G401.6 (cell line): ENCODE measurements around the gene SLC39A11.
"Not testable (repeated sequence)": the region's sequence is repeated elsewhere in the genome, so short reads cannot be mapped to it uniquely, and the experiment has no call there.

Experiments
- FAIRE-seq: peaks from 2 replicates; lab custom pipeline; 2012; peaks lifted over from hg19 to GRCh38; lab: Jason Lieb, UNC

SLC39A11 gene

DNA sequence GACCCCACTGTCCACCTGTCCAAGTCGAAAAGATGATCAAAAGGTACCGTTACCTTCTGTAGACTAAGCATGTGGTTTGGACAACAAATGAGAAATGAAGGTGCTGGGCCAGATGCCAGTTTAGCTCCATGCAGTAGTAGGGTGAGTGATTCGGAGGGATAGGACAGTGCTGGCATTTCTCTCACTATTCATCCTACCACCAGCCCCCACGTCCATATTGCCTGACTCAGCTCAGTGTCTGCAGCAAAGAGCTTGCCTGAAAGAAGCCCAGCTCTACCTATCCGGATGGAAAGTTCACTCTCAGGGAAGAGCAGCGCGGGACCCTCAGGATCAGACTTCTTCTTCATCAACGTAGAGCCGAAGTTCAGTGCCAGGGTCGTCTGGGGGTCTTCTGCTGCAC, 145.0 kb downstream of the SLC39A11 start:
- no peak for FAIRE-seq

DNA sequence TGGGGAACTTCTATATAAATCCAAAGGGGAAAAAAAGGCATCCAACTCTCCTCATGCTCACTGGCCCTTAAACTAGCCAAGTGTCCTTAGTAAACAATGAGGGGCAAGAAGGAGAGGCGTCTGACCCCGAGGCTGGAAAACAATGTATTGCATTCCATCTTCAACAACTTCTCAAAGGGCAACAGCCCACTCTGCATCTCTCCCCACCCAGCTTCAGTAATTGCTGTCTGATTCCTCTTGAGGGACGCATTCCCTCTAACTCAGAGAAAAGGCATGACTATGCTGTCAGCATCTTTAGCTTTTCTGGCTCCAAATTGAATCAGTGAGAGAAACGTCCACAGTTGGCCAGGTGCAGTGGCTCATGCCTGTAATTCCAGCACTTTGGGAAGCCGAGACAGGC, 145.8 kb downstream of the SLC39A11 start:
- FAIRE-seq = no peak

DNA sequence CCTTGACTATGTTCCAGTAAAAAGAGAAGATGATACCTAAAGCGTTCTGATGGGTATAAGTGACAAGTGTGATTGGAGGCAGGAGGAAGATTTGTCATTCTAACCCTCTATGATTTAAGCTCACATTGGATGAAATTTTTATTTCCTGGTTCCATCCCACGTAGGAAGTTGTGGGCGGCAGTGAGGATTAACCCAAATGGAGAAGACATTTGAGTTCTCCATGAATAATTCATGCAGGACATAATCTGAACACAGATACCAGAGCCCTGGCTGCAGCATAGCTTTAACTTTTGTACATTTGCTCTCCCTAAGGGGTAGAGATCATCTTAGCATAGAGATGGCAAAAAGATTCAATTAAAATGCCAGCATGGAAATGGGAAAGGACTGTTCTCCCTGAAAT, 146.3 kb downstream of the SLC39A11 start:
- FAIRE-seq = no peak

DNA sequence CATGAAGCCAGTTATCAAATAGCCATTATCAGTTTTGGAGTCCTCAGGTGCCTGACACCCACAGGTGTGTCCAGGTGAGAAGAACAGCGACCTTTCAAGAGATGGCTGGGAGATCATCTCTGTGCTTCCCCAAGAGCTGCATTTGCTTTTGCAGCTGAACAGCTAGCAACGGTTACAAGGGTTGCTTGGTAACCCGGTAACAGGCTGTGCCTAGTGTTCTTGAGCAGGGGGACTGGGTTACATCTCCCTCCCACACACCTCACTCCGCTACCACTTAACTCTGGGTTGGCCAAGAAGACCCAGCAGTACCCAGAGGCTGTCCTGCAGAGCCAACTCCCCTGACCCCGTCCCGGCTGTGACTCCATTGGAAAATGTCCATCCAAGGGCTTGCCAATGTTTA, 147.0 kb downstream of the SLC39A11 start:
- no peak for FAIRE-seq

DNA sequence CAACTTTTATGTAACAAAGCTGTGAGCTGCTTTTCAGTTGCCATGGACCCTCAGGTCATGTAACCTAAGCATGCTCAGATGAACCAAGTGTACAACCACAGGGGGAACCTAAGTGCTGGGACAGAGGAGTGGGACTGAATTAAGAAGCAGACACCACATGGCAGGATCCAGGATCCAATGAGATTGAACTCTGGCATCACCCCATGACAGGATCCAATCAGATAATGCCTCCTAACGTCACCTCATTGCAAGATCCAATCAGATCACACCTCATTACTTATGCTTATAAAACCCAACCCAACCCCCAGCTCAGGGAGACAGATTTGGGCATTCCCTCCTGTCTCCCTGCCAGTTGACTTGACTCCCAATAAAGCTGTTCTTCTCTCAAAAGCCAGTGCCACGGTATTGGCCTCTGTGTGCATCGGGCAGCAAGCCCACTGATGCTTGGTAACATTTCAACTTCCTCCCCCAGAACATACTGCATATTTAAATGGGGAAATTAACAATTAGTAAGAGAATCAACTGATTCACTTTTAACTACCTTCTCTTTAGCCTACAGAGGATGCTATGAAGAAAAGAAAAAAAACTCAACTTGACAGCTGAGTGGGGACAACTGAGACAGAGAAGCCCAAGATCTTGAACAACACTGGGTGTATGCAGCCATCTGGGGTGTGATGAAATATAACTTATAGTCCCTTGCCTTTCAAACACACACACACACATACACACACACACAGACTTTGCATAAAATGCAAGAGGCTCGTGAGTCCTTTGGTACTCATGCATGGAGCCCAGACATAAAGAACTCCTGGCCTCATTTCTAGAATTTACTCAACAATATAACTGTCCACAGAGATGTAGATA, 148.4 kb downstream of the SLC39A11 start:
- FAIRE-seq = no peak

DNA sequence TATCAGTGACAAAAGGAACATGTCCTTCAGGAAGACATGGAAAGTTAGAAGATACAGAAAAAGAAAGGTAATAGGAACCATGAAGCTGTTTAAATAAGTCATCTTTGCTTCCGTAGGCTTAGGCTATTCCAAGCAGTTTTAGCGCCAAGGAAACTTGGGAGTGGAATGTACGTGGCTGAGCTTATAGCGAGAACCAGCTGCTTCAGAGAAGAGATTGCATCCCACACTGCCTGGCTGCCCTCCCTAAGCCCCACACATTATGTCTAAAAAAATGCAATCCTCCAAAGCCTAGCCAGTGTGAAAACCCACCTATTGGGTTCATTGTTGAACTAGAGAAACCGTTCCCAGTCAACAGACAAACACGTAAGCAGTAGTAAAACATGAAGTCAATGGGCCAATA, 149.9 kb downstream of the SLC39A11 start:
- FAIRE-seq = no peak

DNA sequence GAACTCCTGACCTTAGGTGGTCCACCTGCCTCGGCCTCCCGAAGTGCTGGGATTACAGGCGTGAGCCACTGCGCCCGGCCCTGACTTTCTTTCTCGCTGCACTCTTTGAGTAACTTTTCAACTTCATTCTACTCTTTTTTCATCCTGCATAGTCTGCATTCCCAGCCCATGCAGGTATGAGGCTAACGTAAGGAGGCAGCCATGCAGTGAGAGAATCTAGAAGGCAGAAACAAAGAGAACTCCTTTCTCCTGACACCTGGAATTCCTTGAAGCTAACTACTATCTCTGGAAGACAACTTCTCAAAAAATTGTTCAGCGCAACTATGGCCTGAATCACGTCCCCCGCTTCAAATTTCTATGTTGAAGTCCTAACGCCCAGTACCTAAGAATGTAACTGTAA, 152.0 kb downstream of the SLC39A11 start:
- no peak for FAIRE-seq

DNA sequence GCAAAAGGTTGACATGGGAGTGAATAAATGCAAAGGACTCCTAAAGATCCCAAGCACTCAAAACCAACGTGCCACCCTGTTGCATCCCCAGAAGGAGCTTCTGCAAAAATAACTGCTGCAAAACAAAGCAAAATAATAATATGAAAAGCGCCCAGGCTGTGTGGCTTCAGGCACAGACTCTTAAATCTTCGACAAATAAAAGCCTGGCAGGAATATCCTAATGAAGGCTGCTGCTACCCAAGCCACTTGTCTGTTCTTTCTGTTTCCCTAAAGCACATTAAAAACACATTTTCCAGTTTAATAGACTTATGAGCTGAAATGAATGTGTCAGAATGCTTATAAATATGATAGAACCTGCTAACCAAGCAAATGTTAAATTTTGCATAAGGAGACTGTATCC, 154.0 kb downstream of the SLC39A11 start:
- FAIRE-seq = no peak

DNA sequence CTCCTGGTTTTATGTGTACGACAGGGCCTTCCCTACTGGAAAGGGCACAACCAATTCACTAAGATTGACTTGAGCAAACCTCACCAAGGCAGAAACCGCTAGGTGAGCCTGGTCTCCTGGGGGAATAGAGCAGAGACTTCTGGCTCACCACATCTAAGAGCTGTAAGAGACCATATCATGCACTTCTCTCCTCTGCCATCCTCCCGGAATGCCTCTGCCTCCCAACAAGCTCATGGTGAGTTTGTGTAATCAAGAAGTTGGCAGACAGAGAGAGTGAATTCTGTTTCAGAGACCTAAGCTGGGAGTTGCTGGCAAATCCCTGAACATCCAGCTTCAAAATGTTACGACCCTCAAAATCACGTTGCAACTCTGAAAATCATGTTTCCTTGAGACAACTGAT, 154.8 kb downstream of the SLC39A11 start:
- FAIRE-seq = no peak

DNA sequence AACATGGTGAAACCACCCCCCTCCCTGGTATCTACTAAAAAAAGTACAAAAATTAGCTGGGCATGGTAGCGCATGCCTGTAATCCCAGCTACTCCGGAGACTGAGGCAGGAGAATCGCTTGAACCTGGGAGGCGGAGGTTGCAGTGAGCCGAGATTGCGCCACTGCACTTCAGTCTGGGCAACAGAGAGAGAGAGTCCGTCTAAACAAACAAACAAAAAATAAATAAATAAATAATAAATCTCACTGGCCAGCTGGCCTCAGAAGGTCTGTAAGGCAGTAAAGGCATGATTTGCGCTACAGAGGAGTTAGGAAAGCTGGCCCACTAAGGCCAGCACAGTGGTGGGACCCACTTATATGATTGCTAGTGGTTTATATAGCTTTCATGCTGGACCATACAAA, 155.2 kb downstream of the SLC39A11 start:
- not testable (repeated sequence) for FAIRE-seq

DNA sequence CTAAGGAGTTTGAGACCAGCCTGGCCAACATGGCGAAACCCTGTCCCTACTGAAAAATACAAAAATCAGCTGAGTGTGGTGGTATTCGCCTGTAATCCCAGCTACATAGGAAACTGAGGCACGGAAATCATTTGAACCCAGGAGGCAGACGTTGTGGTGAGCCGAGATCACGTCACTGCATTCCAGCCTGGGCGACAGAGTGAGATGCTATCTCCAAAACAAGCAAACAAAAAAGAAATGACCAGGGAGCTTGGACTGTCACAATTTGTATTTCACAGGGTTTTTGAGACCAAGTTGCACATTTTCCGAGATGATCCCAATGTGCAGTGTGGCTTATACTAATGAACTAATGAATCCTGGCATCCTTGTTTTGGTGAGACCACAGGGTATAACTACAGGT, 156.5 kb downstream of the SLC39A11 start:
- no peak for FAIRE-seq

DNA sequence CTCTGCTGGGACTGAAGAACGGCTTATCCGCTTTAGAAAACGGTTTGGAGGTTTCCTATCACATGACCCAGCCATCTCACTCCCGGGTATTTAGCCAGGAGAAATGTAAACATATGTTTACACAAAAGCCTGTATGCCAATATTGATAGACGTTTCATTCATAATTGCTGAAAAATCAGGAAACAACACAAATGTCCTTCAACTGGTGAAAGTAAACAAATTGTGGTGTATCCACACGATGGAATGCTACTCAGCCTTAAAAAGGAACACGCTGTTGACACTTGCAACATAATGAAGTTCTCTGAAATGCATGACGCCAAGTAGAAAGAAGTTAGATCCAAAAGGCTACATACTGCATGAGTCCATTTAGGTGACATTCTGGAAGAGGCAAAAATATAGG, 157.6 kb downstream of the SLC39A11 start:
- FAIRE-seq = no peak

DNA sequence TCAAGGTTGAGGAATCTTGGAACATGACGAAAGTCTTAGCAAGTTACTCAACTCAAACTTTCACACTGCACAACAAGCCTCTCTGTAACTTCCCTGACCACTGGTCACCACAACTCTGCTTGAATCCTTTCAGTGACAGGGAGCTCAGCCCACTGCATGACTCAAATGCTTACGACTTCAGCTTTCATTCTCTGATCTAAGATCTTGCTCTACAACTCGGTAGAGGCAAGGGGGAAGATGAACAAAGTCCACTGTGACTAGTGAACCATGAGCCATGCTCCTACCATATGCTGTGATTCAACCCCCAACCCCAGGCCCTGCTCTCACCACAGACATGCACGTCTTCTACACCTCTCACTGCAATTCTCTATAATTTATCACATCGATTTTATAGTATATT, 160.9 kb downstream of the SLC39A11 start:
- FAIRE-seq = no peak

DNA sequence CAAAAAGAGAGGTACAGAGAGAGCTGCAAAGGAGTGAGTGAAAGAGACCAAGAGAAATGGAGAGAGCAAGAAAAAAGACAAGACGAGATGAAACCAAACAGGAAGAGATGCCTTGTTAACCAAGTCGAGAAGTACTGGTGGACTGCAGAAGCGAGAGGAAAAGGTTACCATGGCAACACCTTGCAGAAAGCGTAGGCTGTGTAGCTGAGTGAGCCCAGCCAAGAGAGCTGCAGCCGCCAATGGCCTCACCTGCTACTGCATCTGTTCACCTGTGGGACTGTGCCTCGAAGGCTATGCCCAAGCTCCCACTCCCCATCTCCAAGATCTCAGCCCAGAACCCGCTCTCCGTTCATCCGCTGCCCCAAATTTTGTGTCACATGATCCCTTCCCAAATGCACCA, 161.3 kb downstream of the SLC39A11 start:
- FAIRE-seq = no peak

DNA sequence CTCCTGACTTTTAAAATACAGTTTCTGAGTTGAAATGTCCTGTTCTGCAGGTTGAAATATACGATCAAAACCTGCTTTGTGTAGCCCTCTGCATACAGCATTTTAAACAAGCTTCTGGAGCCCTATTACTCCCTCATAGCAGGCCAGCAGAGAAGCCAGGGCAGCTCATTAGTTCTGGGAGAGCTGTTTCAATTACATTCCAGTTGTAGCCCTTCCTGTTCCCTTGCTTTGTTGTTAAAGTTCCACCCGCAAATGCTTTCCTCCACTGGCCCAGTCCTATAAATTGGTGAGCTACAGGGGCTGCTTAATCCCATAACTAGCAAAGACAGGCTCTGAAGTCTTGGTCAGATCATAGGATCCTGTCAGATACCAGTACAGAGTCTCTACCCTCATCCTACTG, 162.5 kb downstream of the SLC39A11 start:
- no peak for FAIRE-seq

DNA sequence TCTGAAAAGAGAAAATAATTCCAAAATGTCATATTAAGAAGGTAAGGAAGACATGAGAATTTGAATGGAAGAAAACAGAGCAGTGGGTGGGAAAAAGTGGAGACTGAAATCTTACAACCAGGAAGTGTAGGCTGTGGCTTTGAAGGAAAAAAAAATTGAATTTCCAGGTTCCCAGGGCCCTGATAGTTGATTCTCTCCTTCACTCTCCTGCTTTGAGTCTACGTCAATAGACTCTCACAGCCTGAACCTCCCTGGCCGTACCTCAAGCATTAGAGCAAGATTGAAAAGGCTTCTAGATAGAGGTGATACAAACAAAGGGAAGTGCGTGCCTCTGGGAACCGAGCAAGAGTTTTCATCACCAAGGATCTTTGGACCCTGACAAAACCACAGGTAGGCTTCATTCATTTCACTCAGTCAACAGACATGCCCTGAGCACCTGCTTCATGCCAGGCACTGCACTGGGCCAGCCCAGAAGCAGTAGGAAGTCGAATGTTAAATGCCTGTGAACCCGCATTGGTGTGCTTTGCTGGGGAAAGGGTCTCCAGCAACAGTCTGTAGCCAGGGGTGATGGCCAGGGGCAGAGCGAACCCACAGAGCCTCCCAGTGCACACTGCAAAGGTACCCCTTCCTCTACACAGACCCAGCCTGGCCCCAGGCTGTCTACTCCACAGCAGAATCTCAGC, 163.9 kb downstream of the SLC39A11 start:
- FAIRE-seq = no peak

DNA sequence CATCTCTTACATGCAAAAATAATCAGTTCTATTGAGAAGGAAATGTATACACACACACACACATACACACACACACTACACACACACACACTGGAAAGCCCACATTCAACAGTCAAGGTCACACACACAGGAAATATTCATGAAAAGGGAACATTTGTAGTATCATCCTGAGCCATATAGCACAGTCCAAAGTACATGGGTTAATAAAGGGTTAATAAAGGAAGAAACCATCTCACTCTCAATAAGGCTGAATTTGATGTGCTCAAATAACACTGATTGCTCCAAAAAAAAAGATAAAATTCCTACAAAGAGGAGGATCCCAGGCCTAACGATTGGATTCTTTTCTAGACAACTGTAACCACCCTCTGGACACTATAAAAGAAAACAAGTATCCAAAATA, 164.7 kb downstream of the SLC39A11 start:
- no peak for FAIRE-seq

DNA sequence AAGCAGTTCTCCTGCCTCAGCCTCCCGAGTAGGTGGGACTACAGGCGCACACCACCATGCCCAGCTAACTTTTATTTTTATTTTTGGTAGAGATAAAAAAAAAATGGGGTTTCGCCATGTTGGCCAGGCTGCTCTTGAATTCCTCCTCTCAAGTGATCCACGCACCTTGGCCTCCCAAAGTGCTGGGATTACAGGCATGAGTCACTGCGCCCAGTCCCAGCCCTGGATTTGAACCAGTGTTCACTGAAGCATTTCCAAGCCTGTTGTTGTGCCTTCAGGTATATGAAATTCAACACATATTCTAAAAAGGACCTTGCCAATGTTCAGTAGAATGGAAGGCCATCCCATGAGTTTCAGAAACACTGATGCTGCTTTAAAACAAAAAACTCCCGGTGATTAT, 165.3 kb downstream of the SLC39A11 start:
- no peak for FAIRE-seq

DNA sequence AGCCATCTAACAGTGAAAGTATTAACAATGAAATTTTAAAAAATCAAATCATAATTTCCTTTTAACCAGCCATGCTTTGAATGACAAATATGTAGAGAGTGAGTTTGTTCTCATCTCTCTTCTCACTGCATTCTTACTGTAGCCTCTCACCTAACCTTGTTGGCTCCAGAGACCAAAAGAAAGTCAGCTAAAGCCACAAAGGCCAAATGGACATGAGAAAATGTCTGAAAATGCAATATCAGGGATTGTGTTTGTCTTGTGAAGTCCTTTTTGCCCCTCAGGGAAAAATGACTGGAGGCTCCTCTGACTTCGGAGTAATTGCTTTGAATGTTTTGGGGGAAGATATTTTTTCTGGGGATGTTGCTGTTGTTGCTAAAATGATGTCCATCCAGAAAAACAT, 166.3 kb downstream of the SLC39A11 start:
- FAIRE-seq = no peak

DNA sequence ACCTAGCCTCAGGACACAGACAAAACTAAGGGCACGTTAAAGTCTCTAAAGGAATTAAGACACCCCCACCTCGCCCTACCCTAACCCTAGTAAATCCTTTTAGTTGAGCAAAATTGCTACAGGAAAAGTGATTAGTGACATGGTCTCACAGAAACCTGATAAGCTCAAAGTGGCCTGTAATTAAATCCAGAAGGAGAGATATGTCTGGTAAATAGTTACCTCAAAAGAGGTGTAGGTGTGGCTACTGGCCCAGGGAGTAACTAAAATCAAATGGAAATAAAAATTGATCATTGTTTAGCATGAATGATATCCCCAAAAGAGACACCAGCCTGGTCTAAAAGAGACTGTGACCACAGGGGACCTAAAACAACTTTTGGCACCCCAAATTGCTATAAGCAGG, 168.3 kb downstream of the SLC39A11 start:
- FAIRE-seq = no peak

DNA sequence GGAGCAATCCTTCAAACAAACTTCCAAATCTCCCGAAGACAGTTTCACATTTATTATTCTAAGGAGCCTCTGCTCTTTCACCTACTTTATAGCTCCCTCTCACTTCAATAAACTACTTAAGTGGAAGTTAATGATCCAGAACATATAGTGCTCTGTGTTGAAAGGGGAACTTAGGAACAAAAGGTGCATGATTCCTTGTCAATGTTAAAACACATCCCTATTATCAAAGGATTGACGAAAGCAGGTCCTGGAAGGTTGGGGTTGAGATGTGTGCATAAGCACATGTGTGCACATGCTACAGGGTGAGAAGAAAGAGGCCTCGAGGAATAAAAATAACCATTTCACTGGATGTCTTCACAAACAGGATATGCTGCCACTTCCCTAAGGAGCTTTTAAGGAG, 170.3 kb downstream of the SLC39A11 start:
- FAIRE-seq = no peak

DNA sequence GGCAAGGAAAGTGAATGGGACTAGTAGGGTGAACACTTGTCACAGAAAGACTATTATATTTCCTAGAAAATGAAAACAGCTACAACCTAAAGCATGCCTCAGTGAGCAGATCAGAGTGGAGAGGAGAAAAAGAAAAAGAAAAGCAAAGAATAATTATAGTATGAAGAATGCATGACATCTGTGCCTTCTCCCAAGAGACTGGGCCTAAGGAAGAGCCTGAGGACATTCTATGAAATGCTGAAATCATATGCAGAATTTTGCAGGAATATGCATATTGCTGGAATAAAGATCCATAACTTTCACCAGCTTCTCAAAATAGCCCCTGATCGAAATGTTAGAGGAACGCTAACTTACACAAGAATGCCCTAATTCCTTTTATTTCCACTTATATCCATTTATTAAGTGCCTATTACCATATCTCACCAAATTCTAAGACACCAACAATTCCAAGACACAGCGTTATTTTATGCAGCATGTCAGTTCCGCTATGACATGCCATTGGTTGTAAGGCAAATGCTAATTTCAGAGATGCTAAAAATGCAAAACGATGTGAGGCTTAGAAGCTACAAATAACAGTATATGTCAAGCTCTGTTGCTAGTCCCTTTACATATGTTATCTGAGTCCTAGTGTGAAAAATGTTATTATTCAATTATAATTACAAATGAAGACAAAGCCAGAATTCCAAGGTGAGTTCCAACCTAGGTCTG, 171.0 kb downstream of the SLC39A11 start:
- FAIRE-seq = no peak

DNA sequence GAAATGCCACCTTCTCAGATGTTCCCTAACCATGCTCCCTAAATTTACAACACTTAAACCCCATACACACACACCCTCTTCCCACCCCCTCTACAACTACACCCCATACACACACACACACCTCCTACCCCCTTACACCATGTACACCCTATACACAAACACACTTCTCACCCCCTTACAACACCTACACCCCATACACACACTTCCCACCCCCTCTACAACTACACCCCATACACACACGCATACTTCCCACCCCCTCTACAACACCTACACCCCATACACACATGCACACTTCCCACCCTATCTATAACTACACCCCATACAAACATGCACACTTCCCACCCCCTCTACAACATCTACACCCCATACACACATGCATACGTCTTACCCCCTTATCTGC, 172.0 kb downstream of the SLC39A11 start:
- FAIRE-seq = no peak
